Activated CD8-positive, alpha-beta T cell treated with anti-CD3 and anti-CD28 coated beads for 36 hours (primary cell): ENCODE measurements around the gene PADI6. TPM values are rescaled to one million over a fixed set of nuclear protein-coding genes. Genes with fewer than 3 reads are reported as not detected.
A peak's percentile ranks its signal among the peaks of the same experiment; 100 is the strongest.

Experiments used
- ATAC-seq: fragments of 200-7000 bp; cut with Tn5 transposase; one replicate; pipeline ENCODE4 v1.10.0; 2021; ENCODE audit warnings: mild to moderate bottlenecking, moderate library complexity
- CTCF ChIA-PET: fragments of 350-600 bp; sonication (Branson Sonifier 250); formaldehyde crosslinking; loops from one replicate; lab custom pipeline; 2021; ENCODE audit warnings: antibody characterized with exemption; lab: Charles Lee
- POLR2A ChIA-PET: fragments of 350-600 bp; sonication (Branson Sonifier 250); formaldehyde crosslinking; loops from one replicate; lab custom pipeline; 2021; ENCODE audit warnings: antibody characterized with exemption; lab: Charles Lee
- DNase-seq: peaks from one replicate; pipeline ENCODE4 v3.0.0-alpha.2; 2020
- H3K27ac Mint-ChIP-seq: one replicate; pipeline ENCODE4 v1.8.0; 2021; ENCODE audit warnings: mild to moderate bottlenecking, mixed read lengths
- H3K27me3 Mint-ChIP-seq: one replicate; pipeline ENCODE4 v1.8.0; 2021; ENCODE audit warnings: mixed read lengths
- H3K36me3 Mint-ChIP-seq: one replicate; pipeline ENCODE4 v1.8.0; 2021; ENCODE audit warnings: low read depth, mixed read lengths
- H3K4me1 Mint-ChIP-seq: one replicate; pipeline ENCODE4 v1.8.0; 2021; ENCODE audit warnings: low read depth, mixed read lengths
- H3K4me3 Mint-ChIP-seq: one replicate; pipeline ENCODE4 v1.8.0; 2021; ENCODE audit warnings: mild to moderate bottlenecking, moderate library complexity, mixed read lengths
- H3K9me3 Mint-ChIP-seq: one replicate; pipeline ENCODE4 v1.8.0; 2021; ENCODE audit warnings: mixed read lengths
- intact Hi-C: fragments of 100-400 bp; cut with micrococcal nuclease; formaldehyde crosslinking; loops from one replicate; pipeline ENCODE4 v1.10.0; 2022
- total RNA-seq, 2 experiments: library from RNA; stranded (reverse); gene quantifications; one replicate each; pipeline ENCODE4 v1.2.3, GENCODE V29; 2021
- TF ChIP-seq, protein P1 (sequence below): fragments of 200-600 bp; IDR thresholded peaks from one replicate; pipeline ENCODE4 v1.8.0; 2022; ENCODE audit warnings: antibody characterized with exemption, mild to moderate bottlenecking

The PADI6 gene
- total RNA-seq, 2 experiments from 2014 or later = not detected

DNA sequence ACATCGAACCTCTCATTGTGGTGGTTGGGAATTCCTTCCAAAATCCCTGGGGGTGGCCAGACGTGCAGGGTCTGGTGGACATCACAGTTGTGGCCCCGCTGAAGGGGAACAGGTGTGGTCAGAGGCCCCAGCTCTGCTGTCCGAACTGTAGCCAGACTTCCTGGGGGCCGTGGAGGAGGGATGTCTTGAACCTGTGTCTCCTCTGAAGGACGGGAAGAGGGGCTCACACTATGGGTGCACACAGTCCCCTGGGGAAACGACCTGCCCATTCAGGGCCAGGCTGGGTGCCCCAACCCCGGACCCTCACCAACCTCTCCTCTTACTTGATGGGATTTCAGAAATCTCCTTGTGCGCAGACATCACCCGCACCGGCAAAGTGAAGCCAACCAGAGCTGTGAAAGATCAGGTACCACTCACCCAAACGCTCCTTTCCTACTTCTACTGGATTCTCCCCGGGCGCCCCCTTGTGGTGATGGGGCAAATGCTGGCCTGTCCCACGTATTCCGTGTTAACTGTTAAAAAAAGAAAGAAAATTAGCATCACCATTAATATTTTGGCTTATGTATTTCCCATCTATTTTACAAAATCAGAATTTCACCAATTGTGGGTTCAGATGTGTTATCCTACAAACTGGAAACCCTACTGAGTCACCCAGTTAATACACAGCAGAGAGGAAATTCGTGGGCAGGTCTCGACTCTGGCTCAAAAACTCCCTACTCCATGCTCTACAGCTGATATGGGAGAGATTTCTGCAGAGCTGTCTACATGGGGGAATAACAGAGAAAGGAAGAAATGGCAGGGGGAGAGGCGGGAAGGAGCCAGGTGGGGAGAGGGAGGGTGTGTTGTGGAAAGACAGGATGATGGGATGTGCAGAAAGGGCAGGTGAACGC lies 35.9 kb upstream of the PADI6 start:
- ChIA-PET POLR2A (no interaction called here), CTCF (interaction anchor here (0.8 to 1.9 kb wide), 7 partner anchors 12 to 275 kb away, joined by 3 to 6 read pairs (median 3); no protein-coding TSS in a partner anchor)
- peaks cover 15% of the 10 kb centered on the region for H3K27me3 Mint-ChIP-seq
- H3K4me3 Mint-ChIP-seq = no peak overlapping the region
- DNase-seq = peak; percentile 81
- intact Hi-C loops = no loop called here
- H3K4me1 Mint-ChIP-seq = no peaks in the 10 kb centered on the region
- H3K9me3 Mint-ChIP-seq = no peaks in the 10 kb centered on the region
- H3K36me3 Mint-ChIP-seq = no peaks in the 10 kb centered on the region
- peak; percentile 64 for ATAC-seq
- TF ChIP-seq, protein P1, sequence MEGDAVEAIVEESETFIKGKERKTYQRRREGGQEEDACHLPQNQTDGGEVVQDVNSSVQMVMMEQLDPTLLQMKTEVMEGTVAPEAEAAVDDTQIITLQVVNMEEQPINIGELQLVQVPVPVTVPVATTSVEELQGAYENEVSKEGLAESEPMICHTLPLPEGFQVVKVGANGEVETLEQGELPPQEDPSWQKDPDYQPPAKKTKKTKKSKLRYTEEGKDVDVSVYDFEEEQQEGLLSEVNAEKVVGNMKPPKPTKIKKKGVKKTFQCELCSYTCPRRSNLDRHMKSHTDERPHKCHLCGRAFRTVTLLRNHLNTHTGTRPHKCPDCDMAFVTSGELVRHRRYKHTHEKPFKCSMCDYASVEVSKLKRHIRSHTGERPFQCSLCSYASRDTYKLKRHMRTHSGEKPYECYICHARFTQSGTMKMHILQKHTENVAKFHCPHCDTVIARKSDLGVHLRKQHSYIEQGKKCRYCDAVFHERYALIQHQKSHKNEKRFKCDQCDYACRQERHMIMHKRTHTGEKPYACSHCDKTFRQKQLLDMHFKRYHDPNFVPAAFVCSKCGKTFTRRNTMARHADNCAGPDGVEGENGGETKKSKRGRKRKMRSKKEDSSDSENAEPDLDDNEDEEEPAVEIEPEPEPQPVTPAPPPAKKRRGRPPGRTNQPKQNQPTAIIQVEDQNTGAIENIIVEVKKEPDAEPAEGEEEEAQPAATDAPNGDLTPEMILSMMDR = peak; percentile 92
- H3K27ac Mint-ChIP-seq = no peak overlapping the region

DNA sequence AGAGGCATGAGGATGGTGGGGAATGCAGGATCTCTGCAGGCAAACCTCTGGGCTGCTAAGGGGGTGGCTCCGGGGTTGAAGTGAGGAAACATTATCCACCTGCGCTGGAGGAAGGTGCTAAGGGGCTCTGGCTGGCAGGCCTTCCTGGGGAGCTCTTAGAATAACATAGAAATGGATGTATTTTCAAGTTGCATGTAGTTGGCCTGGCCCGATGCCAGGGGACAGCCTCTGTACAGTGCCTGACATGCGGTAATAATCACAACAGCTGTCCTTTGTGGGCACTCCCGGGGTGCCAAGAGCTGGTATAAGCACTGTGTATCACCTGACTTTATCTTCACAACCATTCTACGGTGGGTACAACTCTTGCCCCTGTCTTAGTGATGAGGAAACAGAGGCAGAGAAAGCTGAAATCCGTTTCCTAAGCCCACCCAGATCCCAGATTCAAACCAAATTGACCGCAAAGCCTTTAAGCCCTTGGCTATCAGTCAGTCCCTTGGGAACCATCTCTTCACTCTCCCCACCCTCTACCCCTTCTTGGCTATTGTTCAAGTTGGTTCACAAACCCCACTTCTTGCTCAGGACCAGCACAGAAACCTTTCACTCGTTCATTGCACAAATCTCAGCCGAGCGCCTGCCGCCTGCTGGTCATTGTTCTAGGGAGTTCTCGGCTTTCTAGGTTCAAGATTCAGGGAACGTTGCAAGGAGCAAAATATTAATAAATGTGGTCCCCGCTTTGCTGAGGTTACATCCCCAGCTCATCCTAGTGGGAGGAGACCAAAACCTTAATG lies 33.1 kb upstream of the PADI6 start:
- no peak for ATAC-seq
- H3K36me3 Mint-ChIP-seq = no peaks in the 10 kb centered on the region
- CTCF ChIA-PET = no interaction called here
- no peaks in the 10 kb centered on the region for H3K4me1 Mint-ChIP-seq
- H3K27ac Mint-ChIP-seq = no peak overlapping the region
- peaks cover 9% of the 10 kb centered on the region for H3K27me3 Mint-ChIP-seq
- POLR2A ChIA-PET = interaction anchor here (0.7 kb wide), 1 partner anchor 99 kb away, joined by 3 read pairs; no protein-coding TSS in a partner anchor
- H3K9me3 Mint-ChIP-seq = peaks cover 3% of the 10 kb centered on the region
- TF ChIP-seq, protein P1 = no peak
- no peak for DNase-seq
- intact Hi-C loops = no loop called here
- no peak overlapping the region for H3K4me3 Mint-ChIP-seq

DNA sequence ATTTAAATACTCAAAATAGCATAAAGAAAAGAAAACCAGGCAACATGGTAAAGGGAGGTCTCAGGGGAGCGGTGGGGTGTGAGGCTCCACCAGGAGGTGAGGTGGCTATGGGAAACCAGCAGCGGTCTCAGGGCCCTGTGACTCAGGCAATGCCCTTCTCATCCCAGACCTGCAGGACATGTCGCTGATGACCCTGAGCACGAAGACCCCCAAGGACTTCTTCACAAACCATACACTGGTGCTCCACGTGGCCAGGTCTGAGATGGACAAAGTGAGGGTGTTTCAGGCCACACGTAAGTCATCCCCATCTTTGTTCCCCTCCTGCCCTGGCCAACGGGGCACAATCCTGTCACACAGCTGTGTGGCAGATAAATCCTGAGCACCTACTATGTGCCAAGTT lies 32.5 kb upstream of the PADI6 start:
- H3K9me3 Mint-ChIP-seq = peaks cover 5% of the 10 kb centered on the region
- intact Hi-C loops = no loop called here
- H3K36me3 Mint-ChIP-seq = no peaks in the 10 kb centered on the region
- no peak overlapping the region for H3K4me3 Mint-ChIP-seq
- POLR2A ChIA-PET = no interaction called here
- no peaks in the 10 kb centered on the region for H3K4me1 Mint-ChIP-seq
- H3K27ac Mint-ChIP-seq = no peak overlapping the region
- peaks cover 9% of the 10 kb centered on the region for H3K27me3 Mint-ChIP-seq
- ATAC-seq = no peak
- CTCF ChIA-PET = no interaction called here
- DNase-seq = no peak
- TF ChIP-seq, protein P1 = no peak

DNA sequence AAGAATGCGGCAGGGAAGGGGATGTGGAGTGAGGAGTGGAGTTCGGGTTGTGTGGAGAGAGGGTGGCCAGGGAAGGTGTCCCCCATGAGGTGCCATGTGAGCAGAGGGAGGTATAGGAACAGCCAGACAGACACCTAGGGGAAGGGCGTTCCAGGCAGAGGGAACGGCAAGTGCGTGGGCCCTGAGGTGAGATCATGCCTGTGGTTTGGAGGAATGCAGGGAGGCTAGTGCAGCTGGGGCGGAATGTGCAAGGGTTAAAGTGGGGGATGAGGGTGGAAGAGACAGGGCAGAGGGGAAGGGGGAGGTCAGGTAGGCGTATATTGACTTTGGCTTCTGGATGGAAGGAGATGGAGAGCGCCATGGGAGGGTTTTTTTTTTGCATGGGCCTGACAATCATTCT lies 31.6 kb upstream of the PADI6 start:
- no peaks in the 10 kb centered on the region for H3K4me1 Mint-ChIP-seq

More for the DNA sequence above, 31.6 kb upstream of the PADI6 start:
- ATAC-seq = no peak
- ChIA-PET POLR2A (no interaction called here), CTCF (no interaction called here)
- no peak overlapping the region for H3K27ac Mint-ChIP-seq
- TF ChIP-seq, protein P1 = no peak
- H3K27me3 Mint-ChIP-seq = peaks cover 7% of the 10 kb centered on the region
- no peaks in the 10 kb centered on the region for H3K36me3 Mint-ChIP-seq
- intact Hi-C loops = no loop called here
- peaks cover 5% of the 10 kb centered on the region for H3K9me3 Mint-ChIP-seq
- no peak for DNase-seq
- no peak overlapping the region for H3K4me3 Mint-ChIP-seq
